NCI-H2196 treated with DMSO at 0.1 percent for 48 hours (cell line): ENCODE results near the gene NDUFB2.
"Not testable (repeated sequence)": the region's sequence is repeated elsewhere in the genome, so short reads cannot be mapped to it uniquely, and the experiment has no call there.

ENCODE experiments used
- DNase-seq: peaks from one replicate; lab custom pipeline; 2025; ENCODE audit not compliant: unreplicated experiment; lab: John Stamatoyannopoulos, UW

NDUFB2 gene

GRCh38 chr7:140734096-140734495 is 37.6 kb downstream of the NDUFB2 start:
- no peak for DNase-seq

DNA sequence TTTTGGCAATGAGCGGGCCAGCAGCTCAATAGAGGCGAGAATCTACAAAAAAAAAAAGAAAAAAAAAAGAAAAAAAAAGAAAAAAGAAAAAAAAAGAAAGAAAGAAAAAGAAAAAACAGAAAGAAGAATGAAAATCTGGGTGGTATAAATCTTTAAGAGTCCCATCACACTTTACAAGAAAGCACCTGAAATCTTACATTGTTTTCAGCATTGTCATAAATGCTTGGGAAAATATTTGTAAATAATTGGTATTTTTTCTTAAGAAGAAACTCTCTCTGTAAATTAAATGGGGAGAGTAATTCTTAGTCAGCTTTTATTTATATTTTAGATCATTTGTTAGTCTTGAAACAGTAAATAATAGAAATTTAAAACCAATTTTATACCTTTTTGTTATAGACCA is 38.2 kb downstream of the NDUFB2 start:
- DNase-seq: no peak

- no peak for DNase-seq
Observed at GRCh38 chr7:140738280-140738679, 41.8 kb downstream of the NDUFB2 start.

GRCh38 chr7:140743255-140743654 is 46.7 kb downstream of the NDUFB2 start:
- DNase-seq: not testable (repeated sequence)

- no peak for DNase-seq
Observed at GRCh38 chr7:140744005-140744404, 47.5 kb downstream of the NDUFB2 start.

GRCh38 chr7:140745266-140746058 is 49.0 kb downstream of the NDUFB2 start:
- DNase-seq: no peak

DNA sequence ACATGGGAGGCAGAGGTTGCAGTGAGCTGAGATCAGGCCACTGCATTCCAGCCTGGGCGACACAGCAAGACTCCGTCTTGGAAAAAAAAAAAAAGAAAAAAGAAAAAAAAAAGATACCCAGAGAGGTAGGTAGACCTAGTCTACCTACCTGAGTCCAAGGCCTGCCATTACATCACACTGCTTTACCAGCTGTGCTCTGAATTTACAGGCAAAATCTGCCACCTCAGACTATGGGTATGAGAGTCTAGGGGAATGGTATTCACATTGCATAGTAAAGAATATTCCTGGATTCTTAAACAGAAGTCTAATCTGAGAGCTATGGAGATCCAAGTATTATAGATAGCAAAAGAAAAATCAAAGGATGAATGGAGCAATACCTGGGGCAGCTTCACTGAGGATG is 50.2 kb downstream of the NDUFB2 start:
- DNase-seq: no peak

DNA sequence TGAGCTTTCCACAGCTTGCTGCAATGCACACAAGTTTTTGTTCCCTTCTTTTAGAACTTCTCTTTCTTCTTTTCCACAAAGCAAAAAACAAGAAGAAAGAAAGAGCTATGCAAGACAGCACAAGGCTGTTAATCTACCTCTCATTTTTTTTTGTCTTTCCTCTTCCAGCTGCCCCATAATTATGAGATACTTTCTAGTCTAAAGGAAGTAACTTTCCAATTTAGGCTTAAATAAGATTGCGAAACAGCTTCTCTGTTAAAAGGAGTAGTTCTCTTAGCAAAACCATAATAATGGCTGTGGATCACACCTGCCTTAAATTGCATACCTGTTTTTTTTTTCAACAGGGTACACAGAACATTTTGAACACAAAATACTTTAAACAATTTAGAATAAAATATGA is 56.0 kb downstream of the NDUFB2 start:
- no peak for DNase-seq

DNA sequence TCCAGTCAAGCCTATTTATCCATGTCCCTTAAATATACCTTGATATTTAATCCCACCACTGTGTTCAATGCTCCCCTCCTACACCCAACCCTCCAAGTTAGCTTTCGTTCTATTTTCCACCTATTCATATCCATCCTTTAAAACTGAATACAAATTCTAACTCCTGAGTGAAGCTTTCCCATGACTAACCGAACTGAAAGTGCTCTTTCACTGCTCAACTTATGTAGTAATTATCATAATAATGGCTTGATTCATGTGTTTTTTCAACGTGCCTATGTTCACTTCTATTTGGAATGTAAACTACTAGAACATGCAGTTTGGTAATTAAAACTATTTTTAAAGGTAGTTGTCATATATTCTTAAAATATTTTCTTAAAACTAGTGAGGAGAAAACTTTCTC is 58.0 kb downstream of the NDUFB2 start:
- no peak for DNase-seq
